GM12801 (cell line): ENCODE measurements around the gene RAC3.

ENCODE experiments used
- CTCF ChIP-seq: IDR thresholded peaks from one replicate; pipeline ENCODE4 v1.5.1; 2011; ENCODE audit warnings: control low read depth; ENCODE audit not compliant: insufficient read length; ENCODE audit errors: extremely low read depth

The RAC3 gene

GRCh38 chr17:82077617-82078358 is 46.3 kb downstream of the RAC3 start:
- no peak for TF ChIP-seq CTCF

- TF ChIP-seq CTCF, result no peak
Measured at GRCh38 chr17:82078433-82078832, 47.0 kb downstream of the RAC3 start.

GRCh38 chr17:82079001-82079677 is 47.7 kb downstream of the RAC3 start:
- no peak for TF ChIP-seq CTCF

GRCh38 chr17:82080048-82080788 is 48.7 kb downstream of the RAC3 start:
- no peak for TF ChIP-seq CTCF

- no peak for TF ChIP-seq CTCF
Measured at GRCh38 chr17:82080789-82081464, 49.4 kb downstream of the RAC3 start.

GRCh38 chr17:82081546-82081945 is 50.1 kb downstream of the RAC3 start:
- no peak for TF ChIP-seq CTCF

GRCh38 chr17:82081966-82082365 is 50.5 kb downstream of the RAC3 start:
- no peak for TF ChIP-seq CTCF
